GM21619 (cell line): ENCODE data around the gene MMP23B.

ENCODE experiments used
- ATAC-seq: cut with Tn5 transposase; IDR thresholded peaks from one replicate; pipeline ENCODE4 v1.9.1; 2021; ENCODE audit not compliant: unreplicated experiment

The MMP23B gene

DNA sequence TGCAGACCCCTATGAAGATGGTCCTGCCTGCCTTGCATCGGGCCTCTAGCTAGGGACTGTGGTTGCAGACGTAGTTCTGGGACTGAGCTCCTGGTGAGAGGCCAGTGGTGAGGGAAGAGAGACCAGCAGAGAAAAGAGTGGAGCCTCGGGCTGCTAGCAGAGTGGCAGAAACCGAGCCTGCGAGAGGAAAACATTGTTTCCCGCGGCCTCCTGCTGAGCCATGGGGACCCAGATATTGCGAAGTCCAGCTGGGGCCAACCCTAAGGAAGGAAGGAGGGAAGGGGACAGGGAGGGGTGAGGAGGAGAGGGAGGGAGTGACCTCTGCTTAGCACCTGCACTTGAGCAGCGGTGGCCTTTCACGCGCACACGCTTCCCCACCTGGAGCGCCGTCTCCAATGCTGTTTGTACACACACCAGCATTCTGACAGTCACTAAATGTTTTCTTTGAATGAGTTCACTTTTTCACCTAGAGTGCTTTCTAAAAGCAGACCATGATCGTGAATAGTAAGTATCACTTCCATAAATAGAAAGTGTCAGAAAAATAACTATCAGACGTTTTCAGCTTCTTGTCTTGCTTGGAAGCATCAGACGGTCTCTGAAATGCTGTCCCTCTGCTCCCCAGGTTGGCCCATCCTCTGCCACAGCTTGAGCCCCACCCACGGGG, 29.5 kb upstream of the MMP23B start:
- no peak for ATAC-seq

DNA sequence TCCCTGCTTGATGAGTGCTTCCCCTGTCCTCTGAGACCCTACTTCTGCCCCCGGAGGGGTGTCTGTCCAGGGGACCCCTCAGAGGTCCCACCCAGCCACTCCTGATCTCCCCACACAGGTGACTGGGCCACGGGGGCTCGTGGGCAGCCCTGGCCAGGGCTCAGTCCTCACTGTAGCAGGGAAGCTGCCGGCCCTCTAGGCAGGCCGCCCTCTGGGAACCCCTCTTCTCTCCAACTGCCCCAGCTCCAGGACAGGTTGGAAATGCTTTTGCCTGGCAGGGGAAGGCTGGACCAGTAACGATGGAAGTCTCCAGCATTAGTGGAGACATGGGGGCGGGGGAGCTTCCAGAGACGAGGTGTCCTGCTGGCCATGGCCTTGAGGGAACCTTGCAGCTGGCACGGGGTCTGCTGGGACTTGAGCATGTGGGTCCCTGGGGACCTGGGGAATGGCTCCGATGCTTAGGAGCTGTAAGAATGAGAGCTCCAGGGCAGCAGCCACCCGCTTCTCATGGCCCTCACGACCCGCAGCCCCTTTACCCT, 28.9 kb upstream of the MMP23B start:
- no peak for ATAC-seq

DNA sequence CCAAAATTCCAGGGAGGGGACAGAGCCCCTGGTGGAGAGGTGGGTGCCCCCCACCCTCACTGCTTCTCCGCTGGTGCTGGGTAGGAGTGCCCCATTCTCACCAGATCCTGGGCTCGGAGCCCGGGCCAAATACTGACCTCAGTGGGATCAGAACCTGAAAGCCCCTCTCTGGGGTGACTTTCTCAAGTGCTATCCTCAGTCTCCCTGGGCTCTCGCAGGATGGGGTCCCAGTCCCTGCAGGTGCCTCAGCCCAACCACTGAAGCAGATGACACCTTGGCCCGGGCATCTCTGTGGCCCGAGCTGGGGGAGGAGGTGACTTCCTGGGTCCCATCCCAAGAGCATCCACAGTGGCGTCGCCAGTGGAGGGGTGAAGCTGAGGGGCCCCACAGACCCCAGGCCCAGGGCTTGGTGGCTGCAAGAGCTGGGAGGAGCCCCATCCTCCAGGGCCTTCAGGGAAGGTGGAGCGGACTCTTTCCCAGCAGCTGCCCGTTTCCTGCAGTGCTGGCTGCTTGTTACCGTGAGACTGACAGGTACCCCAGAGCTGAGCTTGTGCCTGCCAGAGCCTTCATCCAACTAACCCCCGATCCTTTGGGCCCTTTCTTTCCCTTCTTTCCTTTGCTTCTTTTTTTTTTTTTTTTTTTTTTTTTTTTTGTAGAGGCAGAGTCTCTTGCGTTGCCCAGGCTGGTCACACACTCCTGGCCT, 28.2 kb upstream of the MMP23B start:
- ATAC-seq = no peak

DNA sequence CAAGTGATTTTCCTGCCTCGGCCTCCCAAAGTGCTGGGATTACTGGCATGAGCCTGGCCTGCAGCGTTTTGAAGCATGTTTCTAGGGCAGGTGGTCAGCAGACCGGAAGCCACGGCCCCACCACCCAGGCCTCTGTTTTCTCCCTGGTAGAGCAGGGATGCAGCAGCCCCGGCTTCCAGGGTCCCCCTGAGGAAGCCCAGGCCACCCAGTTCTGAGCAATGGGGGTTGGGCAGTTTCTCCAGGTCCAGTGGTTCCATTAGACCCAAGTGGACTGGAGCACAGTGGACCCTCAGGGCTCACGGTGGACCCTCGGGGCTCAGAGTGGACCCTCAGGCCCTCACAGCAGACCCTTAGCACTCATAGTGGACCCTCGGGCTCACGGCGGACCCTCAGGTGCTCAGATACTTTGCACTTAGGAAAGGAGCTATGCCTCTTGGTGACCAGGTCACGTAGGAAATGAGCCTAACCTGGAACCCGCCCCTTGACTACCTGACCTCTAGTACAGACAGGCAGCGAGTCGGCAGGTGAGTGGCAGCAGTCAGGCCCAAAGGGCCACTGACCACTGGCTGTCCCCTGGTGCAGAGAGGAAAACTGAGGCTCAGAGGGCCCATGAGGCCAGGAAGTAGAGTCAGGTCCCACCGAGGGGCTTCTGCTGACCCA, 27.5 kb upstream of the MMP23B start:
- no peak for ATAC-seq

DNA sequence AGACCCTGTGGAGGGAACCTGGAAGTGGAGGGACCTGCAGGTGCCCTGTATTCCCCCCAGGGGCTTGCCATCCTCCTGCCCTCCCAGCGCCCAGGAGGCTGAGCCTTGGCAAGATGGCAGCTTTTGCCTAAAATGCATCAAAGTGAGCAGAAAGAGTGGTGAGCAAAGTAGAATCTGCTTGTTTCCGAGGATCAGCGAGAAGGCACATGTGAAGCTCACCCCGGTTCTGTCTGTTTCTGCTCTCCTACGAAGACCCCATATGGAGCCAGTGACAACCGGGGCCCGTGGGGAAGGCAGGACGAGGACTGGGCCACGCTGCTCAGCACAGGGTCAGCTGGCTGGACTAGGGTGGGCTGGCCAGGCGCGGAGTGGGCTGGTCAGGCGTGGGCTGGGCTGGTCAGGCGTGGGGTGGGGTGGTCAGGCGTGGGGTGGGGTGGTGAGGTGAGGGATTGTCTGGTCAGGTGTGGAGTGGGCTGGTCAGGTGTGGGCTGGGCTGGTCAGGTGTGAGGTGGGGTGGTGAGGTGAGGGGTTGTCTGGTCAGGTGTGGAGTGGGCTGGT, 26.9 kb upstream of the MMP23B start:
- no peak for ATAC-seq

DNA sequence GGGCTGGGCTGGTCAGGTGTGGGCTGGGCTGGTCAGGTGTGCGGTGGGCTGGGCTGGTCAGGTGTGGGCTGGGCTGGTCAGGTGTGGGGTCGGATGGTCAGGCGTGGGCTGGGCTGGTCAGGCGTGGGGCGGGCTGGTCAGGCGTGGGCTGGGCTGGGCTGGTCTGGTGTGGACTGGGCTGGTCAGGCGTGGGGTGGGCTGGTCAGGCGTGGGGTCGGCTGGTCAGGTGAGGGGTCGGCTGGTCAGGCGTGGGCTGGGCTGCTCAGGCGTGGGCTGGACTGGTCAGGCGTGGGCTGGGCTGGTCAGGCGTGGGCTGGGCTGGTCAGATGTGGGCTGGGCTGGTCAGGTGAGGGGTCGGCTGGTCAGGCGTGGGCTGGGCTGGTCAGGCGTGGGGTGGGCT, 26.2 kb upstream of the MMP23B start:
- ATAC-seq = no peak

DNA sequence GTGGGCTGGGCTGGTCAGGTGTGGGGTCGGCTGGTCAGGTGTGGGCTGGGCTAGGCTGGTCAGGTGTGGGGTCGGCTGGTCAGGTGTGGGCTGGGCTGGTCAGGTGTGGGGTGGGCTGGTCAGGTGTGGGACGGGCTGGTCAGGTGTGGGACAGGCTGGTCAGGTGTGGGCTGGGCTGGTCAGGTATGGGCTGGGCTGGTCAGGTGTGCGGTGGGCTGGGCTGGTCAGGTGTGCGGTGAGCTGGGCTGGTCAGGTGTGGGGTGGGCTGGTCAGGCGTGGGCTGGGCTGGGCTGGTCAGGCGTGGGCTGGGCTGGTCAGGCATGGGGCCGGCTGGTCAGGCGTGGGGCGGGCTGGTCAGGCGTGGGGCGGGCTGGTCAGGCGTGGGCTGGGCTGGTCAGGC, 25.7 kb upstream of the MMP23B start:
- no peak for ATAC-seq

DNA sequence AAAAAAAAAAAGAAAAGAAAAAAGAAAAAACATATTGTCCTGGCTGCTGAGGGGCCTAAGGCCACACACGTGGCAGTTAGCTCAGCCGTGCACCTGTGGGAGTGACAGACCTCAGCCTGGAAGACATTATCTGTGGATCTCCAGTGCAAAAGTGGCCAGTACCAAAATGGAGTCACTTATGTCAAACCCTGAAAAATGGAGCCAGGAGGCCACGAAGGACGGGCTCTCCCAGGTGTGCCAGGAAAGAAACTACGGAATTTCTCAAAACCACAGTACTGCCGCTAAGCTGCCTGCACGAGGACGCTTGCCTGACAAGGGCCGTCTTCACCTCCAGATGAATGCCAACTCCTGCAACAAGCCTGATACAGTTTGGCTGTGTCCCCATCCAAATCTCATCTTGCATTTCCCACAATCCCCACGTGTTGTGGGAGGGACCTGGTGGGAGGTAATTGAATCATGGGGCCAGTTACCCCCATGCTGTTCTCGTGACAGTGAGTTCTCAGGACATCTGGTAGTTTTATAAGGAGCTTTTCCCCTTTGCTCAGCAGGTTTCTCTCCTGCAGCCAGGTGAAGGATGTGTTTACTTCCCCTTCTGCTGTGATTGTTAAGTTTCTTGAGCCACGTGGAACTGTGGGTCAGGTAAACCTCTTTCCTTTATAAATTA, 22.0 kb upstream of the MMP23B start:
- no peak for ATAC-seq

DNA sequence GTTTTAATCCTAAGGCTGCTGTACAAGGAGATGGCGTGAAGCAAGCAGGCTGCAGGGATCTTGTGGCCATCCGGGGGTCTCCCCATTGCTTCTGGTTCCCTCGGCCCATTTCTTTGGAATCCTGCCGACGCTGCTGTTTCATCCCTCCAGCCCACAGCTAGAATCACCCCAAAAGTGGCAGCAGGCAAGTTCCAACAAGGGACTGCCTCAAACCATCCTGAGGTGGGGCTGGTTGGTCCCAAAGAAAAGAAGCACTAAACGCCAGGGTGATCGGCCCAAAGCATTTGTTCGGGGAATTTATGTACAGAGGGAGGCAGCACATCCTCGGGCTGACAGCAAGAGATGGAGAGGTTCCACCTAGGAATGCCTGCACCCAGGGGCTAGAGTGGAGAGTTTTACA, 21.2 kb upstream of the MMP23B start:
- ATAC-seq = no peak

DNA sequence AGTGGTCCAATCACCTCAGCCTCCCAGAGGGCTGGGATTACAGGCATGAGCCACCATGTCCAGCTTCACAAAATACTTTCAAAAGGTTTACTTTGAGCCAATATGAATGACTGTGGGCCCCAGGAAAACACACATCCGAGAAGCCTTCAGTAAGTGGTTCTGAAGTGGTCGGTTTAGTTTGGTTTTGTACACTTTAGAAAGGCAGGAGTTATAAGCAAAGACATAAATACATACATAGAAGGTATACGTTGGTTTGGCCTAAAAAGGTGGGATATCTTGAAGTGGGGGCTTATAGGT, 19.9 kb upstream of the MMP23B start:
- no peak for ATAC-seq

DNA sequence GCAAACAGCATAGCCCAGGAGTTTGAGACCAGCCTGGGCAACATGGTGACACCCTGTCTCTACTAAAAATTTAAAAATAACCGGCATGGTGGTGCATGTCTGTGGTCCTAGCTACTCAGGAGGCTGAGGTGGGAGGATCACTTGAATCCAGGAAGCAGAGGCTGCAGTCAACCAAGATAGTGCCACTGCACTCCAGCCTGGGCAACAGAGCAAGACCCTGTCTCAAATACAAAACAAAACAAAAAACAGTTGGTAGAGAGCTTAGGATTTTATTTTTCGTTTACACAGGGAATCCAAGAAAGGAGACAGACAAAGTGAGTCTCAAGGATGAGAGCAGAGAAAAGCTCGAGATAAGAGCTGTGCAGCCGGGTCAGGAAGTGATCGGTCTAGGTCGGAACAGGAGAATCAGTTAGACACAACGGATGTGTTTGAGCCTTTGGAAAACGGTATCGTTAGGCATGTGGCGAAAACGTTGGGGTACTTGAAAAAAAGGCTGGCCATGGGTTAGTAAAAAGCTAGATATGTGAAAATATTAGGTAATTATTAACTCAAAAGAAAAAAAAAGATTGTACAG, 18.4 kb upstream of the MMP23B start:
- ATAC-seq = no peak

DNA sequence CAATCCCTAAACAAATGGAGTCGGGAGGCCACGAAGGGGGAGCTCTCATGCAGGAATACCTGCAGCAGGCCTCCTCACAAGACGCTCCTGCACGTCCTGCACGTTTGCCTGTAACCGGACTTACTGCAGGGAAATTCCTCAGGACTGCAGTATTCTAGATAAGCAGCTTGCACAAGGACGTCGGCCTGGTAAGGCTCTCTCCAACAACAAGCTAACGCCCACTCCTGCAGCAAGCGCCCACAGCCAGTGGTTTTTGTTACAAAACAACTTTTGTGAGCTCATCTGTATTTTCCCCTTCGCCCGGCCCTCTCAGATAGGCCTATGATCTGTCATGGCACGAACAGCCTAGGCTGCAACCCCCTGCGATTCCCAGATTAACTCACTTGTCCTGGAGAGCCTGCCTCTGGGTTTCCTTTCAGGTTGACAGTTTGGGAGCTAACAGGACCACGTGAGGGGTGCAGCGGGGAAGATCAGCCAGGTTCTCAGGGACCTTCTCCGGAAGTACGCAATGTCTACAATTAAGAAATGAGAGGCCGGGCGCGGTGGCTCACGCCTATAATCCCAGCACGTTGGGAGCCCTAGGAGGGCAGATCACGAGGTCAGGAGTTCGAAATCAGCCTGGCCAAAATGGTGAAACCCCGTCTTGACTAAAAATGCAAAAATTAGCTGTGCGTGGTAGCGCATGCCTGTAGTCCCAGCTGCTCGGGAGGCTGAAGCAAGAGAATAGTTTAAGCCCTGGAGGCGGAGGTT, 17.6 kb upstream of the MMP23B start:
- no peak for ATAC-seq

DNA sequence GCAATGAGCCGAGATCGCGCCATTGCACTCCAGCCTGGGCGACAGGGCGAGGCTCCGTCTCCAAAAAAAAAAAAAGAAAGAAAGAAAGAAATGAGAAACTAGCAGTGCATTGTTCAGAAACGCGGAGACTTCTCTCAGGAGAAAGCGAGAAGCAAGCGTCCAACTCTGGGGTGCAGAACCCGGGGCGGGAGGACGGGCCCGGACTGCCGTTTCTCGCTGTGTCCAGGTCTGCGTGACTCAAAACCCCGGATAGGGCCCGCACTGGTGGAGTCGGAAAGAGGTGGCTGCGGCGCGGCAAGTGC, 17.1 kb upstream of the MMP23B start:
- ATAC-seq = no peak

DNA sequence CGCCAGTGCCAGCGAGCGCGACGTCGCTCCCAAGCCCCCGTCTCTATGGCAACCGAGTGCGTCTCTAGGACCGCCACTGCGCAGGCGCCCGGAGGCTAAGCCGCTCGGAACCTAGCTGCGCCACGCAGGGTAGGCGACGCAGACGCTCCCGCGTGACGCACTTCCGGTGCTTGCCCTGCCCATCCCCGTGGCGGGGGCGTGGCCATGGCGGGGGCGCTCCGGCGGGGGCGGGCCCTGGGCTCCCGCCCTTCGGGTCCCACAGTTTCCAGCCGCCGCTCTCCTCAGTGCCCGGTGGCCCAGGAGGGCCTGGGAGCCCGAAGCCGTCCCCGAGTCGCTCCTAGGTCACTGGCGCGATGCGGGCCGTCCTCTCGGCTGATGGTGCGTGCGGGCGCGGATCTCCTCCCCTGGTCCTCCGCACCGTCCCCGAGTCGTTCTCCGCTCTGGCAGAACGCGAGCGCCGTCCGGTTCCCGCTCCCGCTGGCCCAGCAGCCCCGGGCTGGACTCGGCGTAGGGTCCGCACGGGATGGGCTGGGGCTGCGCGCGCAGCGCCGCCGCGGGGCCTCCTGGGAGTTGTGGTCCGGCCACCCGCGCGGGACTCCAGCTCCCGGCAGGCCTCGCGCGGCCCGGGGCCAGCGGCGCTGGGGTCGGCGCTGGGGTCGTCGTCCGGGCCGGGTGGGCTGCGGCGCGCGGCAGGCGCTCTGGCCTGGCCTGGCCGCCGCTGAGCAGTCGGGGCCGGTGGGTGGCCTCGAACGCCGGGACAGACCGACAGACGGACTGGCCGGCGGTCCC, 16.5 kb upstream of the MMP23B start, which contains the start of gene MIB2:
Gene MIB2, plus strand, starts transcription at position 245 of the 789 bp plus-strand sequence. CDS start 7,953 bp downstream, outside the sequence.
- peak; percentile 77 for ATAC-seq

DNA sequence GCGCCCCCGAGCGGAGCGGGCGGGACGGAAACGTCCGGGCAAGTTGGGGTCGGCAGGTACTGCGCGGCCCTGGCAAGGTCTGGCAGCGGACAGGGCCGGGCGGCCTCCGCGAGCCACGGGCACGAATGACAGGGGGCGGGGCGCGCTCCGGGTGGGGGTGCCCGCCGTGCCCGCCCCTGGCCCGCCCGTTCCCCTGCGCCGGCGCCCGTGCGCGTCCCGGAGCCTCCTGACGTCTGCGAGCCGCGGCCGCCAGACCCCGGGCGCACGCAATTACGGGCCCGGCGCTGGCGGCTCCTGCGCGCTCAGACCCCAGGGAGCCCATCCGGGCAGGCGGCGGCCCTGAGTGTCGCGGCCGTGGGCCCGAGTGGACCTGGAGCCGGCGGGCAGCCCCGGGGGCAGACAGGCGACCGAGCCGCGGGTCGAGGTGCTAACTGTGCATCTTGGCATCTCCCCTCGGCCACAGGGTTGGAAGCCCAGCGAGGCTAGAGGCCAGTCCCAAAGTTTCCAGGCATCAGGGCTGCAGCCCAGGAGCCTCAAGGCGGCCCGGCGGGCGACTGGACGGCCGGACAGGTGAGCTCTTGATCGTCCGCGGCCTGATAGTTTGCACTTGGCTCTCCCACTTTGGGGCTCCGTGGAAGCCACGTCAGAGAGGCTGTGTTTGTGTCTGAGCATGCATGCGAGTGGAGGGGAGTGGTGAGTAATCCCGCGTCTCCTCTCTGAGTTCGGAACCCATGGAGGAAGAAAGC, 15.8 kb upstream of the MMP23B start:
- ATAC-seq = peak; percentile 10

DNA sequence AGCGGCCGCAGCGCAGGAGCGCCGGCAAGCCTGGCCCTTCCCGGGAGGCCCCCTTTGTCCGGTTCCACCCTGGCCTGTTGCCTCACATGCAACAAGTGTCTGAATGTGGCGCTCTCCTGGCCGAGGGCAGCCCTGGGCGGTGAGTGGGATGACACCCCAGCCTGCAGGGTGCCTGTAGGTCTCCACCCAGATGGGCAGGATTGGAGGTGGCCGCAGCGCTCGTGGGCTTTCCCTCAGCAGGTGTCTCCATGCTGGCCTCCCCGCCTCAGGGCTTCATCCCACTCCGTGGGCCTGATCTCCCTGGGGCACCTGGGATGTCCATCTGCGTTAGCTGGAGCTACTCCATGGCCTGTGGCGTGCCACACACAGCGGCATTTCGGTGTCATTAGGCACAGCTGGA, 15.1 kb upstream of the MMP23B start:
- no peak for ATAC-seq

DNA sequence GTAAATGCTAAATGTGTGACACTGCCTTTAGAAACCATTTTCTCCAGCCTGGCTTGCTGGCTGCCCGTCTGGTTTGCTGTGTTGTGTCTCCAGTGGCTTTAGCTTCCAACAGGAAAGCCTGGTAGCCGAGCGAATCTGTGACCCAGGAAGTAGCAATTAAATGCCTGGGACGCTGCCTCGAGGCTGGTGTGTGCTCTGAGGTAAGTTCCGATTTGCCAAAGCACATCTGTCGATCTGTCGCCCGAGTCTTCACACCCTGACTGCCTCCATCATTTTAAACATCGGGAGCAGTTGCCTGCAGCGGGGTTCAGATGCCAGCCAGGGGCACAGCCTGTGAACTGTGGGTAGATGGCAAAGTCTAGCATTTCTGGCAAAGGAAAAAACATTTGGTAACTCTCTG, 14.5 kb upstream of the MMP23B start:
- ATAC-seq = no peak

DNA sequence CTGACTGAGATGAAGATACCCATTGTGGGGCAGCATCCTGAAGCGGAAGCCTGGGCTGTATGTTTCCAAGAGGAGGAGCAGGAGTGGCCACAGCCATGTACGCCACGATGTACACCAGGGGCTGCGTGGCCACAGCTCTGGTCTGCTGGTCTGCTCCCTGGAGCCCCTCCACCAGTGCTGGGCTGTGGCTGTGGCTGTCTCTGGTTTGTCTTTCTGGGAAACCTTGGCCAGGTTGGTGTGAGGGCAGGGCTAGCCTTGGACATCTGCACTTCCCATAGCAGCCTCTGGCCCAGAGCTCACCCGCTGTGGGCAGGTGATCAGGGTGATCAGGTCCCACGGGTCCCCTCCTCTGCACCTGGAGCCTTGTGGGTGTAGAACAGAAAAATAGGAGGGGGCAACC, 14.0 kb upstream of the MMP23B start:
- no peak for ATAC-seq
